CD4-positive, alpha-beta T cell treated with Interleukin-17A for 4 hours (primary cell): ENCODE data around the gene PRR23C.

Experiments
- DNase-seq: peaks from one replicate; pipeline ENCODE4 v3.0.0-alpha.2; 2020; ENCODE audit warnings: mixed read lengths

The PRR23C gene

GRCh38 chr3:138995706-138996105 lies 49.0 kb downstream of the PRR23C start:
- DNase-seq, result no peak
